HCT116 (cell line): ENCODE results near the gene BRD7. TPM values are rescaled to one million over a fixed set of nuclear protein-coding genes. Genes with fewer than 3 reads are reported as not detected.

Source experiments
- ATAC-seq: fragments of 200-7000 bp; cut with Tn5 transposase; 2 replicates; pipeline ENCODE4 v1.9.1; 2020; ENCODE audit warnings: mild to moderate bottlenecking, moderate library complexity
- BruUV-seq: library from RNA; stranded (reverse); fragments of 400-500 nt; replicated peaks from 2 replicates; lab custom pipeline; 2021; lab: Mats Ljungman, UMichigan
- CTCF ChIA-PET: fragments of 300-600 bp; sonication (Branson Sonifier 250); formaldehyde crosslinking; loops from one replicate; lab custom pipeline; 2021; ENCODE audit warnings: antibody characterized with exemption; lab: Charles Lee
- POLR2A ChIA-PET: fragments of 300-600, 350-600 bp; sonication (Branson Sonifier 250); formaldehyde crosslinking; loops from one replicate; lab custom pipeline; 2021; ENCODE audit warnings: antibody characterized with exemption; lab: Charles Lee
- RAD21 ChIA-PET, 2 experiments: fragments of 300-600 bp; sonication (Branson Sonifier 250); formaldehyde crosslinking; loops; one replicate each; lab custom pipeline; 2023; ENCODE audit warnings: low total read pairs in 2 of 2; ENCODE audit not compliant: uncharacterized antibody in 2 of 2, unreplicated experiment in 2 of 2, low non-redundant PET in 1 of 2; lab: Charles Lee
- DNase-seq: peaks from one replicate; pipeline ENCODE4 v3.0.0-alpha.2; 2010; ENCODE audit warnings: low read depth, low spot score
- H2AFZ ChIP-seq: fragments of 200-600 bp; shearing (Covaris generic), sonication (generic); 2 replicates; pipeline ENCODE4 v1.6.1; 2017; ENCODE audit warnings: low read depth, mixed run types, mixed read lengths, antibody characterized with exemption, low read length; ENCODE audit not compliant: poor library complexity, severe bottlenecking
- H3K27ac ChIP-seq: 2 replicates; pipeline ENCODE4 v1.5.1; 2012; ENCODE audit warnings: low read depth, low read length
- H3K27me3 ChIP-seq: fragments of 200-600 bp; sonication (generic); 2 replicates; pipeline ENCODE4 v1.6.1; 2016; ENCODE audit warnings: mixed run types, low read length, mixed read lengths; ENCODE audit not compliant: insufficient read depth
- H3K36me3 ChIP-seq, 2 experiments: fragments of 200-500 bp in 1 of 2; fragments of 200-600 bp in 1 of 2; sonication (Bioruptor generic) in 1 of 2; sonication (generic) in 1 of 2; 2 replicates each; pipeline versions ENCODE4 v1.5.1 to v1.6.1; 2014 to 2016; ENCODE audit warnings: low read length in 2 of 2, inconsistent platforms in 1 of 2, mixed read lengths in 1 of 2, mixed run types in 1 of 2; ENCODE audit not compliant: insufficient read depth in 2 of 2, control insufficient read depth in 1 of 2
- H3K4me1 ChIP-seq, 2 experiments: fragments of 200-600 bp in 1 of 2; sonication (generic) in 1 of 2; 2 replicates each; pipeline versions ENCODE4 v1.5.1 to v1.6.1; 2012 to 2017; ENCODE audit warnings: low read length in 2 of 2, inconsistent platforms in 1 of 2, mild to moderate bottlenecking in 1 of 2, mixed read lengths in 1 of 2, mixed run types in 1 of 2, moderate library complexity in 1 of 2; ENCODE audit not compliant: insufficient read depth in 2 of 2, control insufficient read depth in 1 of 2
- H3K4me2 ChIP-seq: fragments of 200-600 bp; sonication (generic); 2 replicates; pipeline ENCODE4 v1.6.1; 2017; ENCODE audit warnings: mixed run types, low read length, mixed read lengths
- H3K4me3 ChIP-seq, 2 experiments: fragments of 200-600 bp in 1 of 2; sonication (generic) in 1 of 2; replicated peaks in 1 of 2; 2 replicates each; pipeline ENCODE4 v1.5.1; 2011 to 2016; ENCODE audit warnings: low read length in 2 of 2, control low read depth in 1 of 2, low read depth in 1 of 2, mild to moderate bottlenecking in 1 of 2, mixed read lengths in 1 of 2, mixed run types in 1 of 2
- H3K79me2 ChIP-seq: fragments of 200-600 bp; sonication (generic); 2 replicates; pipeline ENCODE4 v1.6.1; 2017; ENCODE audit warnings: mild to moderate bottlenecking, mixed run types, low read length, moderate library complexity, mixed read lengths; ENCODE audit not compliant: insufficient read depth
- H3K9ac ChIP-seq: fragments of 200-600 bp; sonication (generic); 2 replicates; pipeline ENCODE4 v1.6.1; 2016; ENCODE audit warnings: low read length, mixed read lengths
- H3K9me2 ChIP-seq: fragments of 200-600 bp; sonication (generic), shearing (Covaris generic); 2 replicates; pipeline ENCODE4 v1.6.1; 2017; ENCODE audit warnings: mixed run types, mild to moderate bottlenecking, moderate library complexity; ENCODE audit not compliant: insufficient read depth
- H3K9me3 ChIP-seq, 2 experiments: fragments of 200-500 bp in 1 of 2; fragments of 200-600 bp in 1 of 2; sonication (Bioruptor generic) in 1 of 2; sonication (generic) in 1 of 2; 2 replicates each; pipeline ENCODE4 v1.6.1; 2014 to 2017; ENCODE audit warnings: low read length in 2 of 2, mixed read lengths in 2 of 2, inconsistent platforms in 1 of 2, low read depth in 1 of 2, mild to moderate bottlenecking in 1 of 2, mixed run types in 1 of 2, moderate library complexity in 1 of 2; ENCODE audit not compliant: control insufficient read depth in 1 of 2, insufficient read depth in 1 of 2
- H4K20me1 ChIP-seq: fragments of 200-600 bp; sonication (generic), shearing (Covaris generic); 2 replicates; pipeline ENCODE4 v1.6.1; 2017; ENCODE audit warnings: mixed run types, mild to moderate bottlenecking, moderate library complexity; ENCODE audit not compliant: insufficient read depth
- CBX3 ChIP-seq: IDR thresholded peaks from 2 replicates; pipeline ENCODE4 v1.6.1; 2012; ENCODE audit warnings: low read depth
- CTCF ChIP-seq, 3 experiments: fragments of 200-600 bp in 1 of 3; sonication (generic) in 1 of 3; IDR thresholded peaks in 2 of 3; conservative IDR thresholded peaks in 1 of 3; 2 replicates each; pipeline ENCODE4 v1.5.1; 2012 to 2017; ENCODE audit warnings: low read depth in 2 of 3, low read length in 2 of 3, antibody characterized with exemption in 1 of 3, borderline replicate concordance in 1 of 3, control low read depth in 1 of 3, mild to moderate bottlenecking in 1 of 3, mixed read lengths in 1 of 3, mixed run types in 1 of 3, moderate library complexity in 1 of 3; ENCODE audit not compliant: insufficient read depth in 1 of 3
- EGR1 ChIP-seq: IDR thresholded peaks from 2 replicates; pipeline ENCODE4 v1.6.1; 2012; ENCODE audit warnings: low read depth
- EZH2phosphoT487 ChIP-seq: fragments of 200-600 bp; IDR thresholded peaks from 2 replicates; pipeline ENCODE4 v1.6.1; 2018; ENCODE audit warnings: antibody characterized with exemption, borderline replicate concordance
- MAX ChIP-seq: IDR thresholded peaks from 2 replicates; pipeline ENCODE4 v1.6.1; 2012
- YY1 ChIP-seq: IDR thresholded peaks from 2 replicates; pipeline ENCODE4 v1.6.1; 2011; ENCODE audit warnings: low read length, low read depth, moderate library complexity, mild to moderate bottlenecking; ENCODE audit not compliant: insufficient replicate concordance; ENCODE audit errors: extremely low read depth
- ZBTB33 ChIP-seq: IDR thresholded peaks from 2 replicates; pipeline ENCODE4 v1.6.1; 2011; ENCODE audit warnings: mild to moderate bottlenecking, low read length, moderate library complexity; ENCODE audit not compliant: insufficient replicate concordance; ENCODE audit errors: extremely low read depth
- intact Hi-C: fragments of 100-400 bp; cut with micrococcal nuclease; formaldehyde crosslinking; loops from 2 replicates; pipeline ENCODE4 v1.10.0; 2022
- total RNA-seq: library from RNA; stranded (reverse); gene quantifications from one replicate; pipeline ENCODE4 v1.2.1, GENCODE V29; 2021; ENCODE audit not compliant: unreplicated experiment

The BRD7 gene
- total RNA-seq, 1 experiment from 2014 or later: 85.4 TPM

GRCh38 chr16:50303605-50304466, 65.0 kb downstream of the BRD7 start:
- Histone ChIP-seq H3K9ac (no peak overlapping the region), H3K27me3 (no peaks in the 10 kb centered on the region), H3K9me2 (no peaks in the 10 kb centered on the region), H4K20me1 (no peaks in the 10 kb centered on the region), H3K79me2 (no peaks in the 10 kb centered on the region), H3K27ac (no peak overlapping the region), H2AFZ (no peak overlapping the region), H3K36me3 (no peaks in the 10 kb centered on the region), H3K4me3 (no peak overlapping the region), H3K9me3 (no peaks in the 10 kb centered on the region), H3K4me1 (peaks cover 0 to 13% of the 10 kb centered on the region in 2 experiments; a peak in 2 of 4 replicates), H3K4me2 (no peak overlapping the region)
- no peak for TF ChIP-seq EGR1
- TF ChIP-seq ZBTB33: no peak
- TF ChIP-seq MAX: no peak
- no peak for TF ChIP-seq YY1
- no peak for TF ChIP-seq CBX3
- no peak for TF ChIP-seq EZH2phosphoT487
- TF ChIP-seq CTCF (IDR thresholded peaks at IDR 0.05 in 2 of 3, conservative IDR thresholded peaks at IDR 0.05 in 1 of 3; ENCODE audit: borderline replicate concordance in 1 of 3, insufficient read depth in 1 of 3, low read depth in 2 of 3, low read length in 2 of 3): no peak
- POLR2A ChIA-PET: no interaction called here
- intact Hi-C loops: no loop called here
- RAD21 ChIA-PET: interaction anchor here in 1 of 2 experiments (0.7 kb wide), 1 partner anchor 11 kb away, joined by 3 read pairs; no protein-coding TSS in a partner anchor
- DNase-seq: no peak
- BruUV-seq: no TSS peak
- no peak for ATAC-seq
- CTCF ChIA-PET: no interaction called here
